A673 (cell line): ENCODE results near the gene COQ5. TPM values are rescaled to one million over a fixed set of nuclear protein-coding genes. Genes with fewer than 3 reads are reported as not detected.

ENCODE experiments used
- BruUV-seq: library from RNA; stranded (reverse); fragments of 400-500 nt; replicated peaks from 2 replicates; lab custom pipeline; 2021; lab: Mats Ljungman, UMichigan
- CTCF ChIA-PET: fragments of 300-600 bp; sonication (Branson Sonifier 250); formaldehyde crosslinking; loops from one replicate; lab custom pipeline; 2022; ENCODE audit warnings: antibody characterized with exemption; lab: Charles Lee
- POLR2A ChIA-PET: fragments of 300-600 bp; sonication (Branson Sonifier 250); formaldehyde crosslinking; loops from one replicate; lab custom pipeline; 2022; ENCODE audit warnings: antibody characterized with exemption; ENCODE audit not compliant: low non-redundant PET; lab: Charles Lee
- DNase-seq: peaks from one replicate; pipeline ENCODE4 v3.0.0-alpha.2; 2015; ENCODE audit warnings: low spot score
- H3K27ac ChIP-seq: fragments of 200-600 bp; sonication (generic); 2 replicates; pipeline ENCODE4 v1.5.1; 2016; ENCODE audit warnings: mixed run types, low read depth, mild to moderate bottlenecking, mixed read lengths, antibody characterized with exemption, low read length; ENCODE audit not compliant: poor library complexity, severe bottlenecking
- H3K27me3 ChIP-seq: fragments of 200-600 bp; sonication (generic); replicated peaks from 2 replicates; pipeline ENCODE4 v1.6.1; 2017; ENCODE audit warnings: mixed run types, low read depth, mild to moderate bottlenecking, mixed read lengths, antibody characterized with exemption, low read length; ENCODE audit not compliant: insufficient read depth, poor library complexity
- H3K36me3 ChIP-seq: fragments of 200-600 bp; sonication (generic); 2 replicates; pipeline ENCODE4 v1.6.1; 2016; ENCODE audit warnings: mixed run types, mild to moderate bottlenecking, mixed read lengths, antibody characterized with exemption, low read length; ENCODE audit not compliant: insufficient read depth, poor library complexity, severe bottlenecking
- H3K4me1 ChIP-seq: fragments of 200-600 bp; sonication (generic); 2 replicates; pipeline ENCODE4 v1.6.1; 2017; ENCODE audit warnings: mixed run types, mild to moderate bottlenecking, mixed read lengths, antibody characterized with exemption, low read length; ENCODE audit not compliant: insufficient read depth, poor library complexity, severe bottlenecking
- H3K4me3 ChIP-seq: fragments of 200-600 bp; sonication (generic); 2 replicates; pipeline ENCODE4 v1.5.1; 2016; ENCODE audit warnings: low read depth, mixed run types, mild to moderate bottlenecking, mixed read lengths, low read length; ENCODE audit not compliant: poor library complexity, severe bottlenecking
- H3K9me3 ChIP-seq: fragments of 200-600 bp; sonication (generic); 2 replicates; pipeline ENCODE4 v1.6.1; 2016; ENCODE audit warnings: mixed run types, low read depth, mild to moderate bottlenecking, mixed read lengths, antibody characterized with exemption, low read length; ENCODE audit not compliant: poor library complexity, severe bottlenecking
- CTCF ChIP-seq: fragments of 300-800, 200-600 bp; sonication (generic); conservative IDR thresholded peaks from 2 replicates; pipeline ENCODE4 v1.5.1; 2017; ENCODE audit warnings: low read depth, mild to moderate bottlenecking, antibody characterized with exemption, low read length, moderate library complexity, mixed read lengths
- EZH2 ChIP-seq: fragments of 200-600 bp; sonication (generic); IDR thresholded peaks from 2 replicates; pipeline ENCODE4 v1.6.1; 2017; ENCODE audit warnings: borderline replicate concordance, low read depth, mild to moderate bottlenecking, mixed read lengths, antibody characterized with exemption, low read length; ENCODE audit not compliant: poor library complexity, severe bottlenecking
- intact Hi-C: fragments of 100-400 bp; cut with micrococcal nuclease; formaldehyde crosslinking; loops from one replicate; pipeline ENCODE4 v1.10.0; 2022; ENCODE audit not compliant: unreplicated experiment
- total RNA-seq: library from RNA; stranded (reverse); gene quantifications from 2 replicates; pipeline ENCODE4 v1.2.3, GENCODE V29; 2021

The COQ5 gene
- total RNA-seq, 1 experiment from 2014 or later: 36.5 TPM

DNA sequence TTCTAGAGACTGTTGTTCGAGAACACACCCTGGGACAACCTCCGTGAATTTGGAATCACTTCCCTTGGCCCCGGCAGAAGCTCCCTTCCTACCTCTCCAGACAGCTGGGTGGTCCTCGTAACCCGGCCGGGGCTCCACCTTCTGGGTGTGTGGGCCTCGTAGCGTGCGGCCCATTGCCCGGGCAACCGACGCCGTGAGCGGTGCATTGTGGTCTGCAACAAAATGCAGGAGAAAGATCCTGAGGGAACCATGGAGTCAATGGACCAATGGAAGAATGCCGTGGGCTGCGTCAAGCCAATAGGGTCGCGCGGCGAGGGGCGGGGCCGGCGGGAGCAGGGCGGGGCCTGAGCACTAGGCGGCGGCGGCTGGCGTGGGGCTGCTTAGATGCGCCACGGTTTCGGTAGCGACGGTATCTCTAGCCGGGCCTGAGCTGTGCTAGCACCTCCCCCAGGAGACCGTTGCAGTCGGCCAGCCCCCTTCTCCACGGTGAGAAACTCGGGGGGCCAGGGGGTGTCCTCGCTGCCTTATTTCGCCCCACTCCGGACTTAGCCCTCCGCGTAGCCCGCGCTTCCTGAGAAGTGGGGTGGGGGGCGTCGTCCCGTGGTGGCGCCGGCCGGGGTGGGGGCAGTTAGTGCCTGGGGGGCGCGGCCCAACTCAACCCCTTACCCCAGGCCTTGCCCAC is 33.1 kb downstream of the COQ5 start, which contains the start of gene DYNLL1:
Gene DYNLL1 (plus strand): TSS at position 383 of the 682 bp plus-strand sequence. CDS start 309 bp downstream, outside the sequence.
- Histone ChIP-seq H3K4me1 (peaks cover 17% of the 10 kb centered on the region), H3K27me3 (no peaks in the 10 kb centered on the region), H3K4me3 (peak within 1 kb of the TSS; percentile 93), H3K36me3 (peaks cover 28% of the 10 kb centered on the region), H3K27ac (peak within 1 kb of the TSS; percentile 83), H3K9me3 (no peaks in the 10 kb centered on the region)
- CTCF ChIA-PET: no interaction called here
- DNase-seq: peak; percentile 97
- POLR2A ChIA-PET: interaction anchor here (0.6 to 0.7 kb wide), 3 partner anchors 183 to 884 kb away, joined by 4 to 6 read pairs (median 5); no protein-coding TSS in a partner anchor
- TF ChIP-seq EZH2: no peak
- no peak for TF ChIP-seq CTCF
- intact Hi-C loops: loop anchor here (2.0 kb wide), 1 partner anchor 27 kb away; the partner anchor contains the start of gene SRSF9
- no TSS peak for BruUV-seq

DNA sequence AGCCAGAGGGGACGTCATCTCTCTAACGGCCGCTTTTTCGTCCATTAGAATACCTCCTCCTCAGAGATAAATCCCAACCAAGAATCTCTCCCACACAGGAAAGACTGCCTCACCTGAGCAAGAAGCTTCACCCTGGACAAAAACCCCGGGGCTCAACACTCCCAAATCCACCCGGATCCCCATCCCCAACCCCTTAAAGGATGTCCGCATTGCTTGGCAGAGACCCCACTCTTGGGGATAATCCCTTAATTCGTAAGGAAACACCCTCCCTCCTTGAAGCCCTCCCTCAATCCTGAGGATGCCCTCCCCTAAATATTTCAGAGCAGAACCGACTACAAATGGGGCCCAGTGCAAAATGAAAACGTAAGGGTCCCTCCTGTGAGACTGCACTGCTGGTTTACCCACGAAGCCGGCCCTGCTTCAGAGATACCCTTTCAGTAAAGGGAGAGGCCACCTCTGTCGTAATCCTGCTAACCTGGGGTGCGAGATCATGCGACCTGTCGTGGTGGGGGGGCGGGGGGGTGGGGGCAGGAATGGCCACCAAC is 33.7 kb downstream of the COQ5 start:
- TF ChIP-seq EZH2: no peak
- TF ChIP-seq CTCF: no peak
- Histone ChIP-seq H3K4me3 (peak overlapping the region; percentile 93), H3K9me3 (no peaks in the 10 kb centered on the region), H3K4me1 (peaks cover 17% of the 10 kb centered on the region), H3K27me3 (no peaks in the 10 kb centered on the region), H3K36me3 (peaks cover 23% of the 10 kb centered on the region), H3K27ac (peak overlapping the region; percentile 83)
- ChIA-PET POLR2A (interaction anchor here (0.6 to 0.7 kb wide), 2 partner anchors 182 to 473 kb away, joined by 5 to 6 read pairs; no protein-coding TSS in a partner anchor), CTCF (interaction anchor here (0.5 kb wide), 1 partner anchor 12 kb away, joined by 5 read pairs; no protein-coding TSS in a partner anchor)
- BruUV-seq: no TSS peak
- no peak for DNase-seq
- intact Hi-C loops: no loop called here

DNA sequence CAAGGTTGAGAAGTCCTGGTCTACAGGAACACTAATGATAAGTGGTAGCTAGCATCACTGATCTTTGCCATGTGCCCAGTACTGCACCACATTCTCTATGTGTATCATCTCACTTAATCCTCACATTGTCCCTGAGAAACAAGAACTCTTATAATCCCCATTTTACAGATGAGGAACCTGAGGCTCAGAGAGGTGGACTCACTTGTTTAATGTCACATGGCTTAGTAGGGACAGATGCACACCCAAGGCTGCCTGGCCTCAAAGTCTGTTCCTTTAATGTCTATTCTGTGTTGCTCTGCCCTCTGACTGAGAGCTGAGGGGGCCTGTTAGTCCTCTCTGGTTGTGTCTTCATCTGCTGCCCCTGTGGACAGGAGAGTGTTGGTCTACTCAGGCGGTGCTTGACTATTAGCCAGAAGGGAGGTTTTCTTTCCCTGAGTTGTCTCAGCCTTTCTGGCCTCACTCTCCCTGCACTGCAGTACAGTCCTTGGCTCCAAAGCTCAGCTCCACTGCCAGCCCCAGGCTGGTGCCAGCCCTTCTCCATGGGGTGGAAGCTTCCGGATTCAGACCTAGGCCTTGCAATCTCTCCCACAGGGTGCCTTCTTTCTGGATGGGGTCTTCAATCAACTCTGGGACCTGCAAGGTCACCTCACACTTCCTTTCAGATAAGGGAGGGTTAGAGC is 38.0 kb downstream of the COQ5 start:
- no peaks in the 10 kb centered on the region for H3K9me3 ChIP-seq
- CTCF ChIA-PET: no interaction called here
- H3K27me3 ChIP-seq: no peaks in the 10 kb centered on the region
- H3K4me1 ChIP-seq: peaks cover 16% of the 10 kb centered on the region
- no peak for DNase-seq
- H3K27ac ChIP-seq: no peak overlapping the region
- H3K4me3 ChIP-seq: no peak overlapping the region
- TSS peak; percentile 5 for BruUV-seq
- intact Hi-C loops: no loop called here
- POLR2A ChIA-PET: interaction anchor here (0.6 kb wide), 1 partner anchor 532 kb away, joined by 3 read pairs; no protein-coding TSS in a partner anchor
- H3K36me3 ChIP-seq: no peaks in the 10 kb centered on the region
- TF ChIP-seq EZH2 (no peak), CTCF (no peak)
